OCI-LY7 (cell line): ENCODE measurements around the gene PHF5A. TPM values are rescaled to one million over a fixed set of nuclear protein-coding genes. Genes with fewer than 3 reads are reported as not detected.
A peak's percentile ranks its signal among the peaks of the same experiment; 100 is the strongest.
"Not testable (repeated sequence)": the region's sequence is repeated elsewhere in the genome, so short reads cannot be mapped to it uniquely, and the experiment has no call there.

Source experiments
- BruUV-seq: library from RNA; stranded (reverse); fragments of 400-500 nt; replicated peaks from 2 replicates; lab custom pipeline; 2021; lab: Mats Ljungman, UMichigan
- CTCF ChIA-PET: fragments of 300-600 bp; sonication (Branson Sonifier 250); formaldehyde crosslinking; loops from one replicate; lab custom pipeline; 2022; ENCODE audit warnings: antibody characterized with exemption; ENCODE audit not compliant: unreplicated experiment; lab: Charles Lee
- POLR2A ChIA-PET: fragments of 300-600 bp; sonication (Branson Sonifier 250); formaldehyde crosslinking; loops from one replicate; lab custom pipeline; 2022; ENCODE audit warnings: antibody characterized with exemption; lab: Charles Lee
- DNase-seq: peaks from one replicate; pipeline ENCODE4 v3.0.0-alpha.2; 2015; ENCODE audit warnings: low spot score
- H2AFZ ChIP-seq: fragments of 200-600 bp; sonication (generic), shearing (Covaris generic); 2 replicates; pipeline ENCODE4 v1.6.1; 2014; ENCODE audit warnings: mild to moderate bottlenecking, antibody characterized with exemption, low read length, moderate library complexity
- H3K27ac ChIP-seq: fragments of 200-600 bp; sonication (generic); 2 replicates; pipeline ENCODE4 v1.5.1; 2014; ENCODE audit warnings: mixed run types, low read depth, mild to moderate bottlenecking, moderate library complexity, low read length, inconsistent platforms; ENCODE audit not compliant: poor library complexity, severe bottlenecking
- H3K36me3 ChIP-seq: fragments of 200-600 bp; sonication (generic); 2 replicates; pipeline ENCODE4 v1.6.1; 2014; ENCODE audit warnings: mild to moderate bottlenecking, antibody characterized with exemption, low read length, moderate library complexity, mixed read lengths; ENCODE audit not compliant: insufficient read depth
- H3K4me1 ChIP-seq: fragments of 200-600 bp; sonication (generic); 2 replicates; pipeline ENCODE4 v1.5.1; 2014; ENCODE audit warnings: mild to moderate bottlenecking, low read length; ENCODE audit not compliant: insufficient read depth, poor library complexity, severe bottlenecking
- H3K4me2 ChIP-seq: fragments of 200-600 bp; sonication (generic); 2 replicates; pipeline ENCODE4 v1.6.1; 2014; ENCODE audit warnings: mild to moderate bottlenecking, low read length
- H3K4me3 ChIP-seq: fragments of 200-600 bp; sonication (generic); 2 replicates; pipeline ENCODE4 v1.5.1; 2014; ENCODE audit warnings: mild to moderate bottlenecking, low read depth, low read length; ENCODE audit not compliant: poor library complexity, severe bottlenecking
- H3K79me2 ChIP-seq: fragments of 200-600 bp; sonication (generic); 2 replicates; pipeline ENCODE4 v1.6.1; 2016; ENCODE audit warnings: low read depth, mild to moderate bottlenecking, low read length, moderate library complexity, mixed read lengths; ENCODE audit not compliant: insufficient read depth
- H3K9me2 ChIP-seq: fragments of 200-600 bp; sonication (generic); 2 replicates; pipeline ENCODE4 v1.6.1; 2016; ENCODE audit warnings: mild to moderate bottlenecking, low read length, mixed read lengths; ENCODE audit not compliant: insufficient read depth
- H3K9me3 ChIP-seq: fragments of 200-600 bp; sonication (generic); 2 replicates; pipeline ENCODE4 v1.6.1; 2014; ENCODE audit warnings: mild to moderate bottlenecking, mixed run types, low read length, mixed read lengths
- H4K20me1 ChIP-seq: fragments of 200-600 bp; sonication (generic); 2 replicates; pipeline ENCODE4 v1.6.1; 2014; ENCODE audit warnings: mild to moderate bottlenecking, antibody characterized with exemption, low read length, moderate library complexity, mixed read lengths; ENCODE audit not compliant: insufficient read depth
- EZH2phosphoT487 ChIP-seq: fragments of 200-600 bp; sonication (generic); IDR thresholded peaks from 2 replicates; pipeline ENCODE4 v1.6.1; 2018; ENCODE audit warnings: low read depth, borderline replicate concordance, mild to moderate bottlenecking, mixed run types, antibody characterized with exemption, low read length, moderate library complexity, mixed read lengths
- intact Hi-C: fragments of 100-400 bp; cut with micrococcal nuclease; formaldehyde crosslinking; loops from one replicate; pipeline ENCODE4 v1.10.0; 2022; ENCODE audit not compliant: unreplicated experiment
- total RNA-seq, 2 experiments: library from RNA; depleted of rRNA in 1 of 2; stranded (reverse); fragments of >200 nt in 1 of 2; shearing (Covaris generic) in 1 of 2; gene quantifications; 2 replicates each; pipeline ENCODE4 v1.2.3, GENCODE V29; 2014 to 2022
- TF ChIP-seq, protein P1 (sequence below): fragments of 200-600 bp; sonication (generic); conservative IDR thresholded peaks from 2 replicates; pipeline ENCODE4 v1.5.1; 2014; ENCODE audit warnings: mild to moderate bottlenecking, antibody characterized with exemption, low read length, moderate library complexity, mixed read lengths

PHF5A gene
- total RNA-seq, 2 experiments from 2014 or later = 60.9 to 87.9 TPM

DNA sequence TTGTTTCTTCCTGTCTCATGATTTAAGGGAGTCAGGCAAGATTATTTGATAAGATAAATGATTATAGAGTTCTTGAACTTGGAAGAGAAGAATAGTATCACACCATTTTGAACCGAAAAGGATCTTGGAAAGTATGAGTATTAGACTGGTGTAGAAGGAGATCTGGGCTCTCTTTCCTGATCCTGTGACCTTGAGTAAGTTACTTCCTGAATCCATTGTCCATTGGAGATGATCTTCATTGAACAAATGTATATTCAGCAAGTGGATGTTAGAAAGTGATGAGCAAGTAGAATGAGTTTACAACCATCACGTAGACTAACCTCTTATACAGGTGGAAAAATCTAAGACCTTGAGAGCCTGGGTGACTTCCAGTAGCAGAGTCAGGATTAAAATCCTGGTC is 2.4 kb upstream of the PHF5A start:
- Histone ChIP-seq H3K9me2 (no peaks in the 10 kb centered on the region), H3K9me3 (no peaks in the 10 kb centered on the region), H3K79me2 (peaks cover 90% of the 10 kb centered on the region), H4K20me1 (peaks cover 12% of the 10 kb centered on the region), H3K4me1 (peaks cover 36% of the 10 kb centered on the region), H3K4me3 (no peak overlapping the region), H2AFZ (no peak overlapping the region), H3K27ac (no peak overlapping the region), H3K36me3 (peaks cover 62% of the 10 kb centered on the region), H3K4me2 (peak overlapping the region; percentile 100)
- TF ChIP-seq, protein P1, sequence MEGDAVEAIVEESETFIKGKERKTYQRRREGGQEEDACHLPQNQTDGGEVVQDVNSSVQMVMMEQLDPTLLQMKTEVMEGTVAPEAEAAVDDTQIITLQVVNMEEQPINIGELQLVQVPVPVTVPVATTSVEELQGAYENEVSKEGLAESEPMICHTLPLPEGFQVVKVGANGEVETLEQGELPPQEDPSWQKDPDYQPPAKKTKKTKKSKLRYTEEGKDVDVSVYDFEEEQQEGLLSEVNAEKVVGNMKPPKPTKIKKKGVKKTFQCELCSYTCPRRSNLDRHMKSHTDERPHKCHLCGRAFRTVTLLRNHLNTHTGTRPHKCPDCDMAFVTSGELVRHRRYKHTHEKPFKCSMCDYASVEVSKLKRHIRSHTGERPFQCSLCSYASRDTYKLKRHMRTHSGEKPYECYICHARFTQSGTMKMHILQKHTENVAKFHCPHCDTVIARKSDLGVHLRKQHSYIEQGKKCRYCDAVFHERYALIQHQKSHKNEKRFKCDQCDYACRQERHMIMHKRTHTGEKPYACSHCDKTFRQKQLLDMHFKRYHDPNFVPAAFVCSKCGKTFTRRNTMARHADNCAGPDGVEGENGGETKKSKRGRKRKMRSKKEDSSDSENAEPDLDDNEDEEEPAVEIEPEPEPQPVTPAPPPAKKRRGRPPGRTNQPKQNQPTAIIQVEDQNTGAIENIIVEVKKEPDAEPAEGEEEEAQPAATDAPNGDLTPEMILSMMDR = no peak
- no peak for TF ChIP-seq EZH2phosphoT487
- CTCF ChIA-PET = no interaction called here
- BruUV-seq = no TSS peak
- no peak for DNase-seq
- POLR2A ChIA-PET = no interaction called here
- intact Hi-C loops = no loop called here

DNA sequence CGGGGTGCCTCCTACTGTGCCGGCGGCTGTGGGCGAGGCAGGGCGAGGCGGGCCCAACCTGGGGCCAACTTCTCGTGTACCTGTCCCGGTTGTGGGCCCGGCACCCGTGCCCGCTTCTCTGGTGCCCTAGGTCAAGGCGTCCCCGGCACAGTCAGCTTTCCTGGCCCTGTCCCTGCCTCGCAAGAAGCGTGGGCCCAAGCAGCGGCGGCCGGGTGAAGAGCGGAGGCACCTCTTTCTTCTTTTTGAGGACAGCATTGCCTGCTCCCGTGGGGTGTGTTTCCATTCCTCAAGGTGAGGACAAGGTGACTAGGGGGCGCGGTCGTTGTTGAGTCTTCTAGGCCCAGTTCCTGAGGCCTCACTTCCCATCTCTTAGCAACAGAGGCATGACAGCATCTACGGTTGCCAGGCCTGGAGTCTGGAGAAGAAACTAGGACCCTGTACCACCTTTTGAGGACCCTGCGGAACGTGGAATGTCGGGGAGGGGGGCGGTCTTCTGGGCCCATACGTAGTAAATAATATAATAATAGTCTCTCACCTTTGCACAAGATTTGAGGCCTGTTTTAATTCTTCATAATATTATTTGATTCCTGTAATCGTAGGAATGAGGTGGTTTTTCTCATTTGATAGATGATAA is 843 bp upstream of the PHF5A start:
- Histone ChIP-seq H3K4me3 (peak overlapping the region; percentile 94), H3K9me2 (no peaks in the 10 kb centered on the region), H3K36me3 (peaks cover 71% of the 10 kb centered on the region), H3K4me2 (peak overlapping the region; percentile 100), H3K27ac (peak overlapping the region; percentile 76), H4K20me1 (peaks cover 12% of the 10 kb centered on the region), H3K9me3 (no peaks in the 10 kb centered on the region), H2AFZ (peak overlapping the region; percentile 68; the same call in 1 of the 2 replicates), H3K4me1 (peaks cover 36% of the 10 kb centered on the region), H3K79me2 (peaks cover 84% of the 10 kb centered on the region)
- BruUV-seq = no TSS peak
- CTCF ChIA-PET = interaction anchor here (1.5 kb wide), 1 partner anchor 66 kb away, joined by 4 read pairs; no protein-coding TSS in a partner anchor
- intact Hi-C loops = loop anchor here (2.0 kb wide), 1 partner anchor 23 kb away; the partner anchor contains the start of gene TOB2
- TF ChIP-seq, protein P1 = peak; percentile 40; the same call in 1 of the 2 replicates
- TF ChIP-seq EZH2phosphoT487 = no peak
- peak; percentile 63 for DNase-seq
- POLR2A ChIA-PET = interaction anchor here (0.6 to 3.6 kb wide), 9 partner anchors 9 to 61 kb away, joined by 3 to 12 read pairs (median 6); partner anchors contain the start of gene TOB2

DNA sequence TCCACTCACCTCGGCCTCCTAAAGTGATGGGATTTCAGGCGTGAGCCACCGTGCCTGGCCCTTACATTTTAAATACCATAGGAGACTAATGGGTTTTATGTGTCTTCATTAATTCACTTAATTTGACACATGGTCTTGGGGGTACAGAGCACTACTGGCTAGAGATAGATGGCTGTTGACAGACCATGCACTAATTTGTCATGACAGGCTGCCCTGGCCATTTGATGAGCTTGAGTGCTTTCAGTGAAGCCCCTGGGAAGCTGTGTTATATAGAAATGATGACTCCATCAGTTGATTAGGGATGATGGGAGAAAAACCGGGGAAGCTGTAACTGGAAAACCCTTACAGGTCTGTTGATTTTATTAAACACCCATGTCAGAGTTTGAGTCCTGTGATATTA is 6.6 kb downstream of the PHF5A start:
- intact Hi-C loops = no loop called here
- no TSS peak for BruUV-seq
- peaks cover 24% of the 10 kb centered on the region for H3K79me2 ChIP-seq

DNA sequence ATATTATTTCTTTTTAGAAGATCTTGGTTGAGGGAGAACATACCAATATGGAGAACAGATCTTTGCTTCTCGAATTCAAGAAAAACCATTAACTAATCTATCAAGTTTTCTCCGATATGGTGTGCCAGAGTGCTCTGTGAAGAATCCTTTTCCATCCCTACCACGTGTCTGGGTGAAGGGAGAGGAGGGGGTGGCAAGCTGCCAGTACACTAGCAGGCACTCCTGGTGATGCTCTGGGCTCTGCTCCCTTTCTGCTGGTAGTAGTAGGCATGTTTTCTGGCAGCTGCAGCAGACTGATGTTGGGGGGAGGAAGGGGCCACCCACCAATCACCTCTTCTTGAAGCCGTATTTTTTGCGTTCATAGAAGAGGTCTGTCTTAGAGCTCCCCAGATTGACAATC is 8.4 kb downstream of the PHF5A start:
- H3K4me1 ChIP-seq, H4K20me1 ChIP-seq, H3K27ac ChIP-seq, H2AFZ ChIP-seq, DNase-seq, H3K4me3 ChIP-seq, H3K4me2 ChIP-seq, CTCF ChIA-PET, BruUV-seq, H3K9me2 ChIP-seq, H3K9me3 ChIP-seq, intact Hi-C loops: not testable (repeated sequence)
- peaks cover 12% of the 10 kb centered on the region; the same call in 1 of the 2 replicates for H3K79me2 ChIP-seq
- peaks cover 75% of the 10 kb centered on the region for H3K36me3 ChIP-seq
- POLR2A ChIA-PET = interaction anchor here (0.6 kb wide), 1 partner anchor 698 kb away, joined by 3 read pairs; no protein-coding TSS in a partner anchor

More for the DNA sequence above, 6.6 kb downstream of the PHF5A start:
- Histone ChIP-seq H3K27ac (no peak overlapping the region), H3K4me1 (peaks cover 6% of the 10 kb centered on the region), H3K4me2 (no peak overlapping the region), H3K9me2 (no peaks in the 10 kb centered on the region), H3K4me3 (no peak overlapping the region), H2AFZ (no peak overlapping the region), H4K20me1 (no peaks in the 10 kb centered on the region; the same call in 1 of the 2 replicates), H3K36me3 (peaks cover 93% of the 10 kb centered on the region), H3K9me3 (no peaks in the 10 kb centered on the region)
- TF ChIP-seq, protein P1 = no peak
- TF ChIP-seq EZH2phosphoT487 = no peak
- CTCF ChIA-PET = interaction anchor here (0.8 kb wide), 1 partner anchor 13 kb away, joined by 3 read pairs; no protein-coding TSS in a partner anchor
- POLR2A ChIA-PET = interaction anchor here (1.2 kb wide), 1 partner anchor 13 kb away, joined by 3 read pairs; no protein-coding TSS in a partner anchor
- DNase-seq = no peak
